Keratinocyte (primary cell): ENCODE measurements around the gene KCNIP3. TPM values are rescaled to one million over a fixed set of nuclear protein-coding genes. Genes with fewer than 3 reads are reported as not detected.

Experiments
- DNase-seq: peaks from one replicate; pipeline ENCODE4 v3.0.0-alpha.2; 2011; ENCODE audit warnings: low read depth, missing footprints, low spot score
- FAIRE-seq: peaks from 2 replicates; lab custom pipeline; 2011; peaks lifted over from hg19 to GRCh38; lab: Jason Lieb, UNC
- H2AFZ ChIP-seq: 2 replicates; pipeline ENCODE4 v1.6.0; 2012; ENCODE audit warnings: low read length, control low read depth, inconsistent platforms; ENCODE audit not compliant: control insufficient read depth
- H3K27ac ChIP-seq: 2 replicates; pipeline ENCODE4 v1.5.1; 2011; ENCODE audit warnings: low read length; ENCODE audit not compliant: control insufficient read depth, insufficient read depth
- H3K27me3 ChIP-seq: 3 replicates; pipeline ENCODE4 v1.6.0; 2011; ENCODE audit warnings: low read length; ENCODE audit not compliant: control insufficient read depth, insufficient read depth; ENCODE audit errors: extremely low read depth
- H3K36me3 ChIP-seq, 2 experiments: 2 replicates in 1 of 2; 3 replicates in 1 of 2; pipeline ENCODE4 v1.5.1; 2011; ENCODE audit warnings: low read length in 2 of 2, mild to moderate bottlenecking in 1 of 2; ENCODE audit not compliant: control insufficient read depth in 2 of 2, insufficient read depth in 2 of 2; ENCODE audit errors: extremely low read depth in 1 of 2
- H3K4me1 ChIP-seq: 3 replicates; pipeline ENCODE4 v1.5.1; 2011; ENCODE audit warnings: low read length; ENCODE audit not compliant: control insufficient read depth, insufficient read depth; ENCODE audit errors: extremely low read depth
- H3K4me2 ChIP-seq: 3 replicates; pipeline ENCODE4 v1.6.0; 2011; ENCODE audit warnings: low read depth, low read length; ENCODE audit not compliant: control insufficient read depth, insufficient read depth; ENCODE audit errors: extremely low read depth
- H3K4me3 ChIP-seq, 3 experiments: fragments of 200-600 bp in 1 of 3; sonication (generic) in 1 of 3; 2 replicates in 2 of 3; 3 replicates in 1 of 3; pipeline ENCODE4 v1.5.1; 2011 to 2016; ENCODE audit warnings: low read length in 3 of 3, mild to moderate bottlenecking in 3 of 3, control low read depth in 2 of 3, inconsistent platforms in 1 of 3, low read depth in 1 of 3, mixed read lengths in 1 of 3, mixed run types in 1 of 3, moderate library complexity in 1 of 3; ENCODE audit not compliant: control insufficient read depth in 2 of 3, insufficient read depth in 2 of 3; ENCODE audit errors: extremely low read depth in 1 of 3
- H3K79me2 ChIP-seq: 2 replicates; pipeline ENCODE4 v1.6.0; 2012; ENCODE audit warnings: low read length; ENCODE audit not compliant: control insufficient read depth, insufficient read depth
- H3K9ac ChIP-seq: 3 replicates; pipeline ENCODE4 v1.6.0; 2011; ENCODE audit warnings: low read length; ENCODE audit not compliant: control insufficient read depth, insufficient read depth; ENCODE audit errors: extremely low read depth
- H3K9me1 ChIP-seq: 3 replicates; pipeline ENCODE4 v1.6.0; 2011; ENCODE audit warnings: low read length; ENCODE audit not compliant: control insufficient read depth, insufficient read depth; ENCODE audit errors: extremely low read depth
- H3K9me3 ChIP-seq: 2 replicates; pipeline ENCODE4 v1.5.1; 2012; ENCODE audit warnings: low read depth, low read length; ENCODE audit not compliant: control insufficient read depth
- H4K20me1 ChIP-seq: 3 replicates; pipeline ENCODE4 v1.6.0; 2011; ENCODE audit warnings: low read length; ENCODE audit not compliant: control insufficient read depth, insufficient read depth; ENCODE audit errors: extremely low read depth
- CTCF ChIP-seq, 3 experiments: IDR thresholded peaks in 1 of 3; conservative IDR thresholded peaks in 1 of 3; optimal IDR thresholded peaks in 1 of 3; 2 replicates in 2 of 3; 3 replicates in 1 of 3; pipeline versions ENCODE3 to v1.5.1; 2011; ENCODE audit warnings: low read length in 3 of 3, mild to moderate bottlenecking in 3 of 3, moderate library complexity in 2 of 3, control low read depth in 1 of 3, inconsistent platforms in 1 of 3; ENCODE audit not compliant: insufficient read depth in 2 of 3; ENCODE audit errors: extremely low read depth in 1 of 3
- EZH2 ChIP-seq: IDR thresholded peaks from one replicate; pipeline ENCODE4 v1.6.1; 2012; ENCODE audit warnings: inconsistent platforms, mild to moderate bottlenecking, low read length, moderate library complexity
- dilution Hi-C: fragments of 300-500 bp; cut with MboI; formaldehyde crosslinking; loops from one replicate; pipeline ENCODE4 v1.7.0; 2020; ENCODE audit warnings: low sequenced_read_pairs; ENCODE audit not compliant: extremely low pct_ligation_motif_present
- polyA plus RNA-seq, 5 experiments: library from polyadenylated mRNA; depleted of rRNA in 3 of 5; stranded (reverse) in 3 of 5; stranded (forward) in 1 of 5; unstranded in 1 of 5; fragments of >200 nt; gene quantifications; 1 replicate in 1 of 5; 2 replicates in 3 of 5; 3 replicates in 1 of 5; pipeline versions ENCODE4 v1.2.1 to v1.2.3, GENCODE V29; 2011 to 2012; ENCODE audit warnings: missing spikeins in 2 of 5, low read depth in 1 of 5, low replicate concordance in 1 of 5

The KCNIP3 gene
- polyA plus RNA-seq, 1 donor (not counting 4 experiments of a cell fraction or from before 2014, with no cell fraction given) = 0.66 TPM

GRCh38 chr2:95281071-95281470 lies 16.1 kb upstream of the KCNIP3 start:
- Histone ChIP-seq H3K9me1 (no peaks in the 10 kb centered on the region), H3K27ac (no peak overlapping the region), H3K4me3 (no peak overlapping the region), H2AFZ (no peak overlapping the region), H4K20me1 (no peaks in the 10 kb centered on the region), H3K9me3 (no peaks in the 10 kb centered on the region), H3K36me3 (peaks cover 9 to 40% of the 10 kb centered on the region in 2 experiments), H3K79me2 (peaks cover 5% of the 10 kb centered on the region), H3K4me1 (peaks cover 24% of the 10 kb centered on the region), H3K9ac (no peak overlapping the region), H3K27me3 (no peaks in the 10 kb centered on the region), H3K4me2 (no peak overlapping the region)
- DNase-seq (no peak), FAIRE-seq (no peak)
- TF ChIP-seq EZH2 (no peak), CTCF (optimal IDR thresholded peaks at IDR 0.05 in 1 of 3, IDR thresholded peaks at IDR 0.05 in 1 of 3, conservative IDR thresholded peaks at IDR 0.05 in 1 of 3; ENCODE audit: extremely low read depth in 1 of 3, insufficient read depth in 2 of 3, low read length in 3 of 3) (no peak)
- dilution Hi-C loops = no loop called here

GRCh38 chr2:95281786-95282185 lies 15.4 kb upstream of the KCNIP3 start:
- no peak overlapping the region for H3K4me2 ChIP-seq
- H3K27ac ChIP-seq = no peak overlapping the region
- FAIRE-seq (no peak), DNase-seq (no peak)
- no peak for TF ChIP-seq EZH2
- TF ChIP-seq CTCF (optimal IDR thresholded peaks at IDR 0.05 in 1 of 3, IDR thresholded peaks at IDR 0.05 in 1 of 3, conservative IDR thresholded peaks at IDR 0.05 in 1 of 3; ENCODE audit: extremely low read depth in 1 of 3, insufficient read depth in 2 of 3, low read length in 3 of 3) = no peak
- no peak overlapping the region for H3K9ac ChIP-seq
- peaks cover 10 to 43% of the 10 kb centered on the region in 2 experiments for H3K36me3 ChIP-seq
- H3K9me3 ChIP-seq = no peaks in the 10 kb centered on the region
- no peaks in the 10 kb centered on the region for H3K79me2 ChIP-seq
- H3K4me3 ChIP-seq = no peak overlapping the region
- no peak overlapping the region for H2AFZ ChIP-seq
- H3K27me3 ChIP-seq = no peaks in the 10 kb centered on the region
- peaks cover 20% of the 10 kb centered on the region for H3K4me1 ChIP-seq
- no peaks in the 10 kb centered on the region for H3K9me1 ChIP-seq
- dilution Hi-C loops = no loop called here
- H4K20me1 ChIP-seq = no peaks in the 10 kb centered on the region
